IMR-90 (cell line): Measurements from ENCODE around the gene CXCL1.

Experiments
- BHLHE40 ChIP-seq: fragments of 150-350 bp; IDR thresholded peaks from 2 replicates; pipeline ENCODE4 v1.6.1; 2016; ENCODE audit warnings: mild to moderate bottlenecking, low read depth, low read length
- CEBPB ChIP-seq: IDR thresholded peaks from 2 replicates; pipeline ENCODE4 v1.6.1; 2012; ENCODE audit warnings: low read depth, low read length, improper control_type of control experiment
- FOS ChIP-seq: fragments of 150-350 bp; IDR thresholded peaks from 2 replicates; pipeline ENCODE4 v1.6.1; 2016; ENCODE audit warnings: low read depth, low read length
- MAFK ChIP-seq: IDR thresholded peaks from 2 replicates; pipeline ENCODE4 v1.6.1; 2012; ENCODE audit warnings: low read depth, low read length, improper control_type of control experiment
- POLR2A ChIP-seq: IDR thresholded peaks from 2 replicates; pipeline ENCODE4 v1.6.1; 2012; ENCODE audit warnings: mild to moderate bottlenecking, low read depth, low read length
- RAD21 ChIP-seq: IDR thresholded peaks from 2 replicates; pipeline ENCODE4 v1.6.1; 2012; ENCODE audit warnings: low read length, improper control_type of control experiment
- SMC3 ChIP-seq: fragments of 150-350 bp; IDR thresholded peaks from 2 replicates; pipeline ENCODE4 v1.6.1; 2016; ENCODE audit warnings: low read depth, mild to moderate bottlenecking, antibody characterized with exemption, low read length, moderate library complexity
- TF ChIP-seq, protein P1 (sequence below): conservative IDR thresholded peaks from 2 replicates; pipeline ENCODE4 v1.5.1; 2012; ENCODE audit warnings: mild to moderate bottlenecking, low read depth, low read length, improper control_type of control experiment
- TF ChIP-seq, protein P2 (sequence below): fragments of 150-350 bp; IDR thresholded peaks from 2 replicates; pipeline ENCODE4 v1.6.1; 2017; ENCODE audit warnings: mild to moderate bottlenecking, antibody characterized with exemption, low read length, low read depth
- TF ChIP-seq, protein P3 (sequence below): fragments of 150-350 bp; IDR thresholded peaks from 2 replicates; pipeline ENCODE4 v1.6.1; 2016; ENCODE audit warnings: low read depth, mild to moderate bottlenecking, low read length, moderate library complexity, borderline replicate concordance

DNA sequence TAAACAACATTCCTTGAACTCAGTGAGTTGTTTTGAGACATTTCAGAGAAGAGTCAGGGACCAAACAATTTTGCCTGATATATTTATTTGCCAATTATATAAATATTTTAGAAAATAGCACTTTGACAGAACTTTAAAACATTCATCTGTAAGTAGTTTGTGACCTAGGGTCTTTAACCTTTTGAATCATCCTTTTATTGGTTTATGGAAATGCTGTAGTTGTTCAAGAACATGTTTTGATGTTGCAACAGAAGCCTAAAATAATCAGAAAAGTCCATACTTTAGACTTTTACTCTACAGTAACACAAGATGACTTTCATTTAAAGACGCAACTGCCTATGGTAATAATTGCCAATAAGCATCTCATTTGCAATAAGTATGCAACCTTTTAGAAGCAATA lies 43.0 kb downstream of the CXCL1 start:
- TF ChIP-seq CEBPB (no peak), RAD21 (no peak), MAFK (no peak), SMC3 (no peak), POLR2A (no peak), BHLHE40 (no peak), FOS (no peak)
- TF ChIP-seq, protein P1, sequence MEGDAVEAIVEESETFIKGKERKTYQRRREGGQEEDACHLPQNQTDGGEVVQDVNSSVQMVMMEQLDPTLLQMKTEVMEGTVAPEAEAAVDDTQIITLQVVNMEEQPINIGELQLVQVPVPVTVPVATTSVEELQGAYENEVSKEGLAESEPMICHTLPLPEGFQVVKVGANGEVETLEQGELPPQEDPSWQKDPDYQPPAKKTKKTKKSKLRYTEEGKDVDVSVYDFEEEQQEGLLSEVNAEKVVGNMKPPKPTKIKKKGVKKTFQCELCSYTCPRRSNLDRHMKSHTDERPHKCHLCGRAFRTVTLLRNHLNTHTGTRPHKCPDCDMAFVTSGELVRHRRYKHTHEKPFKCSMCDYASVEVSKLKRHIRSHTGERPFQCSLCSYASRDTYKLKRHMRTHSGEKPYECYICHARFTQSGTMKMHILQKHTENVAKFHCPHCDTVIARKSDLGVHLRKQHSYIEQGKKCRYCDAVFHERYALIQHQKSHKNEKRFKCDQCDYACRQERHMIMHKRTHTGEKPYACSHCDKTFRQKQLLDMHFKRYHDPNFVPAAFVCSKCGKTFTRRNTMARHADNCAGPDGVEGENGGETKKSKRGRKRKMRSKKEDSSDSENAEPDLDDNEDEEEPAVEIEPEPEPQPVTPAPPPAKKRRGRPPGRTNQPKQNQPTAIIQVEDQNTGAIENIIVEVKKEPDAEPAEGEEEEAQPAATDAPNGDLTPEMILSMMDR = no peak
- TF ChIP-seq, protein P2, sequence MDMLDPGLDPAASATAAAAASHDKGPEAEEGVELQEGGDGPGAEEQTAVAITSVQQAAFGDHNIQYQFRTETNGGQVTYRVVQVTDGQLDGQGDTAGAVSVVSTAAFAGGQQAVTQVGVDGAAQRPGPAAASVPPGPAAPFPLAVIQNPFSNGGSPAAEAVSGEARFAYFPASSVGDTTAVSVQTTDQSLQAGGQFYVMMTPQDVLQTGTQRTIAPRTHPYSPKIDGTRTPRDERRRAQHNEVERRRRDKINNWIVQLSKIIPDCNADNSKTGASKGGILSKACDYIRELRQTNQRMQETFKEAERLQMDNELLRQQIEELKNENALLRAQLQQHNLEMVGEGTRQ = no peak
- TF ChIP-seq, protein P3, sequence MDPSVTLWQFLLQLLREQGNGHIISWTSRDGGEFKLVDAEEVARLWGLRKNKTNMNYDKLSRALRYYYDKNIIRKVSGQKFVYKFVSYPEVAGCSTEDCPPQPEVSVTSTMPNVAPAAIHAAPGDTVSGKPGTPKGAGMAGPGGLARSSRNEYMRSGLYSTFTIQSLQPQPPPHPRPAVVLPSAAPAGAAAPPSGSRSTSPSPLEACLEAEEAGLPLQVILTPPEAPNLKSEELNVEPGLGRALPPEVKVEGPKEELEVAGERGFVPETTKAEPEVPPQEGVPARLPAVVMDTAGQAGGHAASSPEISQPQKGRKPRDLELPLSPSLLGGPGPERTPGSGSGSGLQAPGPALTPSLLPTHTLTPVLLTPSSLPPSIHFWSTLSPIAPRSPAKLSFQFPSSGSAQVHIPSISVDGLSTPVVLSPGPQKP = no peak
